SU-DHL-6 (cell line): ENCODE measurements around the gene AP1S3.

Experiments used
- EZH2phosphoT487 ChIP-seq: fragments of 200-600 bp; sonication (generic), shearing (Covaris generic); conservative IDR thresholded peaks from 2 replicates; pipeline ENCODE4 v1.6.1; 2018; ENCODE audit warnings: mild to moderate bottlenecking, antibody characterized with exemption, low read length, moderate library complexity, mixed read lengths
- TF ChIP-seq, protein P1 (sequence below): fragments of 200-600 bp; sonication (generic); IDR thresholded peaks from one replicate; pipeline ENCODE4 v1.5.1; 2017; ENCODE audit warnings: antibody characterized with exemption, mild to moderate bottlenecking, low read length, moderate library complexity; ENCODE audit not compliant: insufficient read depth, poor library complexity, severe bottlenecking

DNA sequence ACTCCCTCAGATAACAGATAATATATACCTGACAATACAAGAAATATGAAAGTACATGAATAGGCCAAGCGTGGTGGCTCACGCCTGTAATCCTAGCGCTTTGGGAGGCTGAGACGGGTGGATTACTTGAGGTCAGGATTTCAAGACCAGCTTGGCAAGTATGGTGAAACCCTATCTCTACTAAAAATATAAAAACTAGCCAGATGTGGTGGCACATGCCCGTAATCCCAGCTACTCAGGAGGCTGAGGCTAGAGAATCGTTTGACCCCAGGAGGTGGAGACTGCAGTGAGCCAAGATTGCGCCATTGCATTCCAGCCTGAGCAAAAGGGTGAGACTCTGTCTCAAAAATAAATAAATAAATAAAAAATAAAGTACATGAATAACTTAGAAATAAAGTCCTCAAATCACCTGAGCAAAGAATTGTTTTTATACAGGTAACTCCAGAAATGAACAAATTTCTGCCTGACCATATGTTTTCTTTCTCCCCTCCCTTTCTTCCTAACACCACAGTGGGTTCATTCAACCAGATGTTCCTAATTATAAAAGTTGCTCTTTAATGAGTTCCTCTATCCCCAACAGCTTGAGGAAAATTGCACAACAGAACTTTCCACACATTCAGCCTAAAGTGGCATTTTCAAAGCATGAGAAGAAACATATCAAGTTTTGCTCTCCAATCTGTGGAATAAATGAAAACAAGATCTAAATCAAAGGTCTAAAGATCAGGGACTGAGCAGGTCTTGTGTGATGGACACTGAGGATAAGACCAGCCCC, 33.6 kb upstream of the AP1S3 start:
- TF ChIP-seq, protein P1, sequence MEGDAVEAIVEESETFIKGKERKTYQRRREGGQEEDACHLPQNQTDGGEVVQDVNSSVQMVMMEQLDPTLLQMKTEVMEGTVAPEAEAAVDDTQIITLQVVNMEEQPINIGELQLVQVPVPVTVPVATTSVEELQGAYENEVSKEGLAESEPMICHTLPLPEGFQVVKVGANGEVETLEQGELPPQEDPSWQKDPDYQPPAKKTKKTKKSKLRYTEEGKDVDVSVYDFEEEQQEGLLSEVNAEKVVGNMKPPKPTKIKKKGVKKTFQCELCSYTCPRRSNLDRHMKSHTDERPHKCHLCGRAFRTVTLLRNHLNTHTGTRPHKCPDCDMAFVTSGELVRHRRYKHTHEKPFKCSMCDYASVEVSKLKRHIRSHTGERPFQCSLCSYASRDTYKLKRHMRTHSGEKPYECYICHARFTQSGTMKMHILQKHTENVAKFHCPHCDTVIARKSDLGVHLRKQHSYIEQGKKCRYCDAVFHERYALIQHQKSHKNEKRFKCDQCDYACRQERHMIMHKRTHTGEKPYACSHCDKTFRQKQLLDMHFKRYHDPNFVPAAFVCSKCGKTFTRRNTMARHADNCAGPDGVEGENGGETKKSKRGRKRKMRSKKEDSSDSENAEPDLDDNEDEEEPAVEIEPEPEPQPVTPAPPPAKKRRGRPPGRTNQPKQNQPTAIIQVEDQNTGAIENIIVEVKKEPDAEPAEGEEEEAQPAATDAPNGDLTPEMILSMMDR = no peak
- TF ChIP-seq EZH2phosphoT487 = no peak
